CD14-positive monocyte (primary cell): ENCODE results near the gene PCDH7. TPM values are rescaled to one million over a fixed set of nuclear protein-coding genes. Genes with fewer than 3 reads are reported as not detected.

Source experiments
- DNase-seq, 3 donors: peaks; one replicate each; pipeline ENCODE4 v3.0.0-alpha.2; 2011 to 2022
- H2AFZ ChIP-seq: 2 replicates; pipeline ENCODE4 v1.6.0; 2012; ENCODE audit warnings: mild to moderate bottlenecking, low read depth, low read length, inconsistent platforms; ENCODE audit not compliant: insufficient read depth, poor library complexity, severe bottlenecking
- H3K27ac ChIP-seq, 2 donors: 1 replicate in 1 of 2; 2 replicates in 1 of 2; pipeline ENCODE4 v1.5.1; 2012 to 2013; ENCODE audit warnings: low read length in 2 of 2, control low read depth in 1 of 2, inconsistent platforms in 1 of 2, low read depth in 1 of 2, mild to moderate bottlenecking in 1 of 2
- H3K27me3 ChIP-seq, 2 donors: one replicate each; pipeline versions ENCODE4 v1.6.0 to v1.6.1; 2011 to 2013; ENCODE audit warnings: low read length in 2 of 2; ENCODE audit not compliant: control insufficient read depth in 2 of 2, insufficient read depth in 2 of 2
- H3K36me3 ChIP-seq, 2 donors: replicated peaks in 1 of 2; 1 replicate in 1 of 2; 2 replicates in 1 of 2; pipeline versions ENCODE4 v1.5.1 to v1.6.1; 2012 to 2013; ENCODE audit warnings: low read length in 2 of 2, control low read depth in 1 of 2, inconsistent platforms in 1 of 2, mild to moderate bottlenecking in 1 of 2; ENCODE audit not compliant: insufficient read depth in 2 of 2, control insufficient read depth in 1 of 2
- H3K4me1 ChIP-seq, 2 donors: 1 replicate in 1 of 2; 2 replicates in 1 of 2; pipeline versions ENCODE4 v1.5.1 to v1.6.1; 2012 to 2013; ENCODE audit warnings: low read length in 2 of 2, control low read depth in 1 of 2, inconsistent platforms in 1 of 2, mild to moderate bottlenecking in 1 of 2, moderate library complexity in 1 of 2; ENCODE audit not compliant: insufficient read depth in 2 of 2, control insufficient read depth in 1 of 2
- H3K4me2 ChIP-seq: replicated peaks from 2 replicates; pipeline ENCODE3; 2012; ENCODE audit warnings: low read length, moderate library complexity, mild to moderate bottlenecking; ENCODE audit not compliant: poor library complexity, severe bottlenecking; ENCODE audit errors: extremely low read depth
- H3K4me3 ChIP-seq, 3 experiments: fragments of 200-600 bp in 1 of 3; sonication (generic) in 1 of 3; replicated peaks in 1 of 3; 1 replicate in 2 of 3; 2 replicates in 1 of 3; pipeline ENCODE4 v1.5.1; 2011 to 2013; ENCODE audit warnings: low read length in 3 of 3, mild to moderate bottlenecking in 3 of 3, control low read depth in 2 of 3, low read depth in 2 of 3, inconsistent platforms in 1 of 3, moderate library complexity in 1 of 3
- H3K79me2 ChIP-seq: 2 replicates; pipeline ENCODE4 v1.6.0; 2012; ENCODE audit warnings: mild to moderate bottlenecking, control low read depth, inconsistent platforms, low read length, moderate library complexity; ENCODE audit not compliant: insufficient read depth
- H3K9ac ChIP-seq: 2 replicates; pipeline ENCODE4 v1.6.0; 2017; ENCODE audit warnings: low read length, mild to moderate bottlenecking; ENCODE audit not compliant: insufficient read depth, poor library complexity, severe bottlenecking
- H3K9me3 ChIP-seq, 2 donors: replicated peaks in 1 of 2; 1 replicate in 1 of 2; 2 replicates in 1 of 2; pipeline versions ENCODE4 v1.5.1 to v1.6.1; 2012 to 2013; ENCODE audit warnings: low read length in 2 of 2, control low read depth in 1 of 2; ENCODE audit not compliant: control insufficient read depth in 1 of 2, insufficient read depth in 1 of 2
- H4K20me1 ChIP-seq: 2 replicates; pipeline ENCODE4 v1.6.0; 2012; ENCODE audit warnings: mild to moderate bottlenecking, low read length, control low read depth, moderate library complexity; ENCODE audit not compliant: insufficient read depth
- H3K27ac Mint-ChIP-seq, 7 donors: one replicate each; pipeline ENCODE4 v1.8.0; 2020; ENCODE audit warnings: mild to moderate bottlenecking in 7 of 7, mixed read lengths in 7 of 7, moderate library complexity in 6 of 7, inconsistent platforms in 2 of 7
- H3K27me3 Mint-ChIP-seq, 3 donors: one replicate each; pipeline ENCODE4 v1.8.0; 2021 to 2022; ENCODE audit warnings: low read depth in 3 of 3, mild to moderate bottlenecking in 3 of 3, mixed read lengths in 3 of 3, moderate library complexity in 3 of 3, inconsistent platforms in 1 of 3
- H3K36me3 Mint-ChIP-seq, 2 donors: one replicate each; pipeline ENCODE4 v1.8.0; 2020; ENCODE audit warnings: mixed read lengths in 2 of 2, inconsistent platforms in 1 of 2, mild to moderate bottlenecking in 1 of 2
- H3K4me1 Mint-ChIP-seq: one replicate; pipeline ENCODE4 v1.8.0; 2020; ENCODE audit warnings: mild to moderate bottlenecking, mixed read lengths
- H3K4me3 Mint-ChIP-seq, 2 donors: one replicate each; pipeline ENCODE4 v1.8.0; 2020; ENCODE audit warnings: mild to moderate bottlenecking in 2 of 2, mixed read lengths in 2 of 2, moderate library complexity in 1 of 2
- H3K9me3 Mint-ChIP-seq, 7 donors: one replicate each; pipeline ENCODE4 v1.8.0; 2020 to 2022; ENCODE audit warnings: mixed read lengths in 7 of 7, mild to moderate bottlenecking in 6 of 7, moderate library complexity in 6 of 7, inconsistent platforms in 2 of 7
- CTCF ChIP-seq: fragments of 200-600 bp; IDR thresholded peaks from one replicate; pipeline ENCODE4 v1.8.0; 2022; ENCODE audit warnings: antibody characterized with exemption, mild to moderate bottlenecking
- WGBS: methylation state at CpG from one replicate; pipeline ENCODE4 v1.1.5; 2013; ENCODE audit warnings: missing lambda C conversion rate; ENCODE audit not compliant: insufficient coverage; 5-methylcytosine and 5-hydroxymethylcytosine counted together
- intact Hi-C, 2 donors: fragments of 100-400 bp; cut with micrococcal nuclease; formaldehyde crosslinking; loops; one replicate each; pipeline versions ENCODE4 v1.15.0 to v1.15.1; 2023
- polyA minus RNA-seq: library from RNA; depleted of rRNA, polyadenylated mRNA; stranded (reverse); fragments of >200 nt; gene quantifications from 2 replicates; pipeline ENCODE4 v1.2.3, GENCODE V29; 2012
- polyA plus RNA-seq, 3 donors: library from polyadenylated mRNA; depleted of rRNA in 1 of 3; unstranded in 2 of 3; stranded (reverse) in 1 of 3; fragments of 300-500 nt in 2 of 3; fragments of >200 nt in 1 of 3; fragmentation: Illumina TruSeq in 2 of 3; gene quantifications; 1 replicate in 2 of 3; 2 replicates in 1 of 3; pipeline ENCODE4 v1.2.3, GENCODE V29; 2012 to 2021
- total RNA-seq, 12 experiments: library from RNA in 1 of 12; stranded (reverse) in 1 of 12; fragments of 120-200 nt in 1 of 12; gene quantifications; one replicate each; pipeline ENCODE4 v1.2.4 and lab custom pipeline; 2013 to 2026; ENCODE audit warnings: mixed read lengths in 6 of 12, inconsistent platforms in 1 of 12

PCDH7 gene
- total RNA-seq (2013): 0.08 TPM
- not detected for polyA plus RNA-seq
- under 0.01 TPM in 1 of 2 replicates, not detected in the other for polyA minus RNA-seq
- 0 to 2.8 (median 0.12) reads per million in 11 experiments for total RNA-seq (lab: John Stamatoyannopoulos, UW)

GRCh38 chr4:30720021-30720660 lies at the start of gene PCDH7:
PCDH7 (plus strand) TSS chr4:30720369; CDS start chr4:30721423, 1,054 bp downstream.
- peak within 1 kb of the TSS in 1 of 7 donors; percentile 71 for H3K27ac Mint-ChIP-seq
- Histone ChIP-seq H3K36me3 (no peaks in the 10 kb centered on the region), H2AFZ (no peak within 1 kb of the TSS), H3K4me1 (peaks cover 4 to 11% of the 10 kb centered on the region in 2 donors), H3K27ac (no peak within 1 kb of the TSS), H3K9me3 (peaks cover 7 to 39% of the 10 kb centered on the region in 2 donors), H3K9ac (no peak within 1 kb of the TSS), H4K20me1 (no peaks in the 10 kb centered on the region), H3K27me3 (peaks cover 66 to 95% of the 10 kb centered on the region in 2 donors), H3K79me2 (no peaks in the 10 kb centered on the region), H3K4me2 (peak within 1 kb of the TSS; percentile 15), H3K4me3 (no peak within 1 kb of the TSS)
- no peak for TF ChIP-seq CTCF
- peak within 1 kb of the TSS; percentile 9 to 89 for H3K4me3 Mint-ChIP-seq
- WGBS: 0% methylated on average over 44 of the region's 44 CpGs
- peaks cover 2 to 3% of the 10 kb centered on the region in 2 donors for H3K36me3 Mint-ChIP-seq
- intact Hi-C loops: no loop called here
- H3K9me3 Mint-ChIP-seq: peaks cover 0 to 38% (median 16%) of the 10 kb centered on the region in 7 donors
- H3K27me3 Mint-ChIP-seq: peaks cover 81 to 86% (median 85%) of the 10 kb centered on the region in 3 donors
- DNase-seq: no peak
- peaks cover 27% of the 10 kb centered on the region for H3K4me1 Mint-ChIP-seq

- H3K9me3 Mint-ChIP-seq: peaks cover 0 to 2% (median 0%) of the 10 kb centered on the region in 7 donors
- Histone ChIP-seq H2AFZ (no peak overlapping the region), H3K9ac (no peak overlapping the region), H3K79me2 (no peaks in the 10 kb centered on the region), H3K27me3 (no peaks in the 10 kb centered on the region), H3K36me3 (no peaks in the 10 kb centered on the region), H3K27ac (no peak overlapping the region), H3K4me1 (no peaks in the 10 kb centered on the region), H3K9me3 (peaks cover under 1 to 1% of the 10 kb centered on the region in 2 donors), H3K4me2 (no peak overlapping the region), H4K20me1 (no peaks in the 10 kb centered on the region), H3K4me3 (no peak overlapping the region)
- no peaks in the 10 kb centered on the region for H3K27me3 Mint-ChIP-seq
- no peaks in the 10 kb centered on the region for H3K36me3 Mint-ChIP-seq
- TF ChIP-seq CTCF: no peak
- H3K4me1 Mint-ChIP-seq: no peaks in the 10 kb centered on the region
- no peak overlapping the region for H3K27ac Mint-ChIP-seq
- intact Hi-C loops: no loop called here
- no peak overlapping the region for H3K4me3 Mint-ChIP-seq
- no peak for DNase-seq
- no CpG with 5 or more reads among the region's 3 CpGs for WGBS
These were observed 48.2 kb upstream of the PCDH7 start for GRCh38 chr4:30671926-30672448.
